HG02885 (cell line): Measurements from ENCODE around the gene HEATR3.
A peak's percentile ranks its signal among the peaks of the same experiment; 100 is the strongest.

Experiments used
- ATAC-seq: cut with Tn5 transposase; IDR thresholded peaks from one replicate; pipeline ENCODE4 v1.9.1; 2021; ENCODE audit warnings: mild to moderate bottlenecking; ENCODE audit not compliant: unreplicated experiment, poor library complexity

HEATR3 gene

DNA sequence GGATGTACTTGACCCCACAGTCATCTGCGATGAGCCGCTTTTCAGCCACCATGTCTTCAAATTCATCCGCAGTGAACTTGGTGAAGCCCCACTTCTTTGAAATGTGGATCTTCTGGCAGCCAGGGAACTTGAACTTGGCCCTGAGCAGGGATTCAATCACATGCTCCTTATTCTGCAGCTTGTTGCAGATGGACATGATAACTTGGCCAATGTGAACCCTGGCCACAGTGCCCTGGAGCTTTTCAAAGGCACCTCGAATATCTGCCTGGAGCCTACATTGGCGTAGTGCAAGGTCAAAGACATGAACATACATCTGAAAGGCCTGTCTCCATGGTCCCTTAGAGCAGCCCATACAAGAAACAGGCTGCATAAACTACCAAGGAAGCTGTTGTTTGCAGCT is 85.6 kb downstream of the HEATR3 start:
- ATAC-seq: no peak

DNA sequence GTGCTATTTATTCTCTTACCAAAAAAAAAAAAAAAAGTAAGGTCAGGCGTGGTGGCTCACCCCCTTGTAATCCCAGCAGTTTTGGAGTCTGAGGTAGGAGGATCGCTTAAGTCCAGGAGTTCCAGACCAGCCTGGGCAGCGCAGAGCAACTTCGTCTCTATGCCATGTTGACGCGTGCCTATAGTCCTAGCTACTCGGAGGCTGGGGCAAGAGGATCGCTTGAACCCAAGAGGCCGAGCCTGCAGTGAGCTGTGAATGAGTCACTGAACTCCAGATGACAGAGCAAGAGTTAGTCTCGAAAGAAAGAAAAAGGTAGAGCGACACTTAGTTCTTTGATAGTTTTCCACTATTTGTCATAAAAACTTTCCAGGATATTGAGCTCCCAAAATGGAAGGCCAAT is 86.0 kb downstream of the HEATR3 start:
- no peak for ATAC-seq

DNA sequence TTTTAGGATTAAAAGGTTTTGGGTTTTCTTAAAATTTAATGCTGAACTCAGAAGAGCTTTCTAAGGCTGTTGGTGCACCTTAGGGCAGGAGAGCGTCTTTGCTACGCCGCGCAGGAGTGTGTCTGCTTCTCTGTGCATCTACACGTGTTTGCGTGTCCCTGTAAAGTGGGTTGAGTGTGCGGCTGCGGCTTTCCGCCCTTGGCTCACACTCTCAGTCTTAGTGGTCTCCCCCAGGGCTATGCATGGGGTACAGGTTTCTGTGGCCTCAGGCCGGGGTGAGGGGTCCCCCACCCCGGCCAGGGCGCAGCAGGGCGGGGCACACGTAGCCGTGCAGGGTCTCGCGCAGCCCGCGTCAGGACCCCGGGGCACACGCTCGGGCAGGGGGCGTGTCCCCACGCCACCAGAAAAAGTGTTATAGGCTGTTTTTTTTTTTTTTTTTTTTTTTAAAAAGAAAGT is 86.6 kb downstream of the HEATR3 start:
- peak; percentile 57 for ATAC-seq

DNA sequence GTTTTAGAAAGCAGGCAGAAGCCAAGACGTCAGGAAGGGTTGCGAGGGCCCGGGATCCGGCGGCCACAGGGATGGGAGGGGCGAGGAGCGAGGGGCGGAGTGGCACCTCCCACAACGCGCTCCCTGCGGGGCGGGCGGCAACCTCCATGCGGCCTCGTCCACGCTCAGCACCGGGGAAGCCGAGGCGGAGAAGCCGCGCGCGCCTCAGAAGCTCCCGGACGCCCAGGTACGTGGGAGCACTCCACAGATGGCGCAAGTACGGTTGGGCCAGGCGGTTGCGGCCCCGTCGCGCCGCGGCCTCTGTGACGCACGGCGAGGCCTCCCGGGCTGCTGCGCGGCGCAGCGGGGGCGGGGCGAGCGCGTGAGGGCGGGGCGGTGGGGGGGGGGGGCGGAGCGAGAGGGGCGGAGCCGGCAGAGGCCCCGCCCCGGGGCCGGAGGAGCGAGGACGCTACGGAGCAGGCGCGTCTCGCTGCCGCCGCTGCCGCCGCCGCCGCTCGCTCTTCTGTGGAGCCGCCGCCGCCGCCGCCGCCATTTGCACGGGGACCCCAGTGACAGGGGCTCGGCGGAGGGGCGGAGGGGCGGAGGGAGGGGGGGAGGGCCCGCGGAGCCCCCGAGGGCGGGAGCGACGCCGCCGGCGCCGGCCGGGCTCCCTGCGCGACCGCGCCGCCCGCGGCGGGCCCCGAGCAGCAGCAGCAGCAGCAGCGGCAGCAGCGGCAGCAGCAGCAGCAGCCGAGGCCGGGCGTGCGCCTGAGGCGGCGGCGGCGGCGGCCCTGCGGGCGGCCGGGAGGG is 87.2 kb downstream of the HEATR3 start, which contains the start of gene TENT4B:
TSS of gene TENT4B (plus strand) at position 500 of the 789 bp plus-strand sequence. CDS start 316 bp downstream, outside the sequence.
- ATAC-seq: peak; percentile 79

DNA sequence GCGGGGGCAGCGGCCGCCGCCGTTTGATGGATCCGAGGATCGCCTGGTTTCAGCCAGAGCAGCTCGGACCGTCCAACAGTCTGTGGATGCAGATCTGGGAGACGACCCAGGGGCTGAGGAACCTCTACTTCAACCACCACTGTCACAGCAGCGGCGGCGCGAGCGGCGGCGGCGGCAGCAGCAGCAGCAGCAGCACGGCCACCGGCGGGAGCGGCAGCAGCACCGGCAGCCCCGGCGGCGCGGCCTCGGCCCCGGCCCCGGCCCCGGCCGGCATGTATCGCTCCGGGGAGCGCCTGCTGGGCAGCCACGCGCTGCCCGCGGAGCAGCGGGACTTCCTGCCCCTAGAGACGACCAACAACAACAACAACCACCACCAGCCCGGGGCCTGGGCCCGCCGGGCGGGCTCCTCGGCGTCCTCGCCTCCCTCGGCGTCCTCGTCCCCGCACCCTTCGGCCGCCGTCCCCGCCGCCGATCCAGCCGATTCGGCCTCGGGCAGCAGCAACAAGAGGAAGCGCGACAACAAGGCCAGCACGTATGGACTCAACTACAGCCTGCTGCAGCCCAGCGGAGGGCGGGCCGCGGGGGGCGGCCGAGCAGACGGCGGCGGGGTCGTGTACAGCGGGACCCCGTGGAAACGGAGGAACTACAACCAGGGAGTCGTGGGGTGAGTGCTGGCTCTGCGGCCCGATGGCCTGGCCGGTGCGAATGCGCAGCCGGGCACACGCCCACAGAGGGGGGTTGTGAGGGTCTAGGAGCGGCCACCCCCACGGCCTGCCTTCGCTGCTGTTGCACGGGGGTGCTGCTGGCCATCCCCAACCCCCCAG is 88.0 kb downstream of the HEATR3 start:
- peak; percentile 13 for ATAC-seq

DNA sequence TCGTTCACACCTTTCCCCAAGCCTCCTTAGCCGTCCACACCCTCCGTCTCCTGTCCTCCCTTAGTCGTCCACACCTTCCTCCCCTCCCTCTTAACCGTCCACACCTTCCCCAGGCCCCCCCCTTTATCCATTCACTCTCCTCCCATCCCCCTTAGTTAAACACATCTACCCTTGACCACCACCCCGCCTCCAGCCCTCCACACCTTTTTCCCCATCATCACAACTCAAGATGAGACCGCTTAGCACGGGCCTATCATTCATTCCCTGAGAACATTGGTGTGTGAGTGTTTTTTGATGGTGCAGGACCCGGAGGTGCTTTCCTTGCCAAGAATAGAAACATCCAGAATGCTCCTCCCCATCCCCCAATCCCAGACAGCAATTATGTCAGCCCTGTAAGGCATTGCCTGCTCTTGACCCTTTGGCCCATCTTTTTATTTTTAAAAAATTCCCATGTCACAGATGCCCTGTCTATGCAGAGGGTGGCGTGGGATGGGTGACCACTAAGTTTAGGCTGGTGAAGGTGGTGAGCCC is 88.7 kb downstream of the HEATR3 start:
- ATAC-seq: no peak

DNA sequence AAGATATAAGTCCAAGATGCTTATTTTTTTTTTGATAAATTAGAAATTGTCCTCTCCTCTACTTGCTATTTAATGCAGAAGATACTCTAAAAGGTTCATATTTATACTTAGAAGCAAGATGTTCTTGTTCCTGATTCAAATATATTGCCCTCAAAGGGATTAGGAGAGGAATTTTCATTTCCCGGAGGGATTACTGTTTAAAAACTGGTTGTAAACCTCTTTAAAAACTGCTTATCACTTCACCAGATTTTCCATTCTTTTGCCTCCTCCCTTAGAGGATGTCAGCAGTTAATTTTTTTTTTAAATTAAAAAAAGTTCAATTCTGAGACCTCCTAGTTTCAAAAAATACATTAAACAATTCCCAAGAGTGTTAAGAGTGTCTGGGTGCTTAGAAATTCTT is 90.2 kb downstream of the HEATR3 start:
- no peak for ATAC-seq
